ENCODE measurements around the gene LHX5. TPM values are rescaled to one million over a fixed set of nuclear protein-coding genes. Genes with fewer than 3 reads are reported as not detected.

Gene LHX5
- total and polyA plus RNA-seq, 4 donors = not detected

DNA sequence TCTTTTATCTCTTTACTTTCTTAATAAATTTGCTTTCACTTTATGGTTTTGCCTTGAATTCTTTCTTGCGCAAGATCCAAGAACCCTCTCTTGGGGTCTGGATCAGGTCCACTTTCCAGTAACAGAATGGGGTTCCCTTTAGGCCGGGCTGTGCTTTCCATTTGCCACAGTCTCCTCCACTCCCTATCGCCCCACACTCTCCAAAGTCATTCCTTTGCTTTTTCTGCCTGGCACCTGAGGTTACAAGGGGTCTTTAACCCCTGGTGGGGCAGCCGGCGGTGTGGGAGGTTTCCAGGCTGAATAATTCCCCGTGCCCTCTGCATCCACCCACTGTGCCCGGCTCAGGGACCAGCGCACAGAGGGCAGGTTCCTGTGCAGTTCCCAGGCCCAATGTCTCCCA, 42.9 kb upstream of the LHX5 start:
- Histone ChIP-seq H3K9ac (ENCODE audit: low read depth in 1 of 2, low read length in 2 of 2) (no peak overlapping the region), H3K4me1 (ENCODE audit: control insufficient read depth in 4 of 4, insufficient read depth in 4 of 4, low read length in 3 of 4) (no peaks in the 10 kb centered on the region), H3K27ac (ENCODE audit: low read depth in 1 of 2, low read length in 2 of 2) (no peak overlapping the region), H3K36me3 (ENCODE audit: control insufficient read depth in 4 of 4, insufficient read depth in 3 of 4, low read depth in 1 of 4, low read length in 3 of 4) (no peaks in the 10 kb centered on the region), H3K4me3 (ENCODE audit: low read depth in 1 of 3, low read length in 3 of 3) (no peak overlapping the region), H3K9me3 (ENCODE audit: control insufficient read depth in 4 of 4, low read length in 3 of 4) (peaks cover 0 to 9% (median under 1%) of the 10 kb centered on the region in 4 donors), H3K27me3 (ENCODE audit: control insufficient read depth in 4 of 4, insufficient read depth in 4 of 4, low read length in 3 of 4) (peaks cover 0 to 13% (median 3%) of the 10 kb centered on the region in 4 donors)
- 43% methylated on average over 8 of the region's 8 CpGs for WGBS
- no peak for DNase-seq (ENCODE audit: low spot score)
- TF ChIP-seq, protein P1, sequence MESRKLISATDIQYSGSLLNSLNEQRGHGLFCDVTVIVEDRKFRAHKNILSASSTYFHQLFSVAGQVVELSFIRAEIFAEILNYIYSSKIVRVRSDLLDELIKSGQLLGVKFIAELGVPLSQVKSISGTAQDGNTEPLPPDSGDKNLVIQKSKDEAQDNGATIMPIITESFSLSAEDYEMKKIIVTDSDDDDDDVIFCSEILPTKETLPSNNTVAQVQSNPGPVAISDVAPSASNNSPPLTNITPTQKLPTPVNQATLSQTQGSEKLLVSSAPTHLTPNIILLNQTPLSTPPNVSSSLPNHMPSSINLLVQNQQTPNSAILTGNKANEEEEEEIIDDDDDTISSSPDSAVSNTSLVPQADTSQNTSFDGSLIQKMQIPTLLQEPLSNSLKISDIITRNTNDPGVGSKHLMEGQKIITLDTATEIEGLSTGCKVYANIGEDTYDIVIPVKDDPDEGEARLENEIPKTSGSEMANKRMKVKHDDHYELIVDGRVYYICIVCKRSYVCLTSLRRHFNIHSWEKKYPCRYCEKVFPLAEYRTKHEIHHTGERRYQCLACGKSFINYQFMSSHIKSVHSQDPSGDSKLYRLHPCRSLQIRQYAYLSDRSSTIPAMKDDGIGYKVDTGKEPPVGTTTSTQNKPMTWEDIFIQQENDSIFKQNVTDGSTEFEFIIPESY (IDR thresholded peaks at IDR 0.05) = no peak
- TF ChIP-seq RXRA (IDR thresholded peaks at IDR 0.05) = no peak
- TF ChIP-seq, protein P2, sequence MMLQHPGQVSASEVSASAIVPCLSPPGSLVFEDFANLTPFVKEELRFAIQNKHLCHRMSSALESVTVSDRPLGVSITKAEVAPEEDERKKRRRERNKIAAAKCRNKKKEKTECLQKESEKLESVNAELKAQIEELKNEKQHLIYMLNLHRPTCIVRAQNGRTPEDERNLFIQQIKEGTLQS (IDR thresholded peaks at IDR 0.05) = no peak
- no peak for TF ChIP-seq JUND (IDR thresholded peaks at IDR 0.05)
- no peak for TF ChIP-seq TAF1 (conservative IDR thresholded peaks at IDR 0.05)
- TF ChIP-seq YY1 (IDR thresholded peaks at IDR 0.05) = no peak
- TF ChIP-seq, protein P3, sequence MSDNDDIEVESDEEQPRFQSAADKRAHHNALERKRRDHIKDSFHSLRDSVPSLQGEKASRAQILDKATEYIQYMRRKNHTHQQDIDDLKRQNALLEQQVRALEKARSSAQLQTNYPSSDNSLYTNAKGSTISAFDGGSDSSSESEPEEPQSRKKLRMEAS (IDR thresholded peaks at IDR 0.05) = no peak
- no peak for TF ChIP-seq HNF4G (IDR thresholded peaks at IDR 0.05)
- TF ChIP-seq, protein P4, sequence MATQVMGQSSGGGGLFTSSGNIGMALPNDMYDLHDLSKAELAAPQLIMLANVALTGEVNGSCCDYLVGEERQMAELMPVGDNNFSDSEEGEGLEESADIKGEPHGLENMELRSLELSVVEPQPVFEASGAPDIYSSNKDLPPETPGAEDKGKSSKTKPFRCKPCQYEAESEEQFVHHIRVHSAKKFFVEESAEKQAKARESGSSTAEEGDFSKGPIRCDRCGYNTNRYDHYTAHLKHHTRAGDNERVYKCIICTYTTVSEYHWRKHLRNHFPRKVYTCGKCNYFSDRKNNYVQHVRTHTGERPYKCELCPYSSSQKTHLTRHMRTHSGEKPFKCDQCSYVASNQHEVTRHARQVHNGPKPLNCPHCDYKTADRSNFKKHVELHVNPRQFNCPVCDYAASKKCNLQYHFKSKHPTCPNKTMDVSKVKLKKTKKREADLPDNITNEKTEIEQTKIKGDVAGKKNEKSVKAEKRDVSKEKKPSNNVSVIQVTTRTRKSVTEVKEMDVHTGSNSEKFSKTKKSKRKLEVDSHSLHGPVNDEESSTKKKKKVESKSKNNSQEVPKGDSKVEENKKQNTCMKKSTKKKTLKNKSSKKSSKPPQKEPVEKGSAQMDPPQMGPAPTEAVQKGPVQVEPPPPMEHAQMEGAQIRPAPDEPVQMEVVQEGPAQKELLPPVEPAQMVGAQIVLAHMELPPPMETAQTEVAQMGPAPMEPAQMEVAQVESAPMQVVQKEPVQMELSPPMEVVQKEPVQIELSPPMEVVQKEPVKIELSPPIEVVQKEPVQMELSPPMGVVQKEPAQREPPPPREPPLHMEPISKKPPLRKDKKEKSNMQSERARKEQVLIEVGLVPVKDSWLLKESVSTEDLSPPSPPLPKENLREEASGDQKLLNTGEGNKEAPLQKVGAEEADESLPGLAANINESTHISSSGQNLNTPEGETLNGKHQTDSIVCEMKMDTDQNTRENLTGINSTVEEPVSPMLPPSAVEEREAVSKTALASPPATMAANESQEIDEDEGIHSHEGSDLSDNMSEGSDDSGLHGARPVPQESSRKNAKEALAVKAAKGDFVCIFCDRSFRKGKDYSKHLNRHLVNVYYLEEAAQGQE (IDR thresholded peaks at IDR 0.05) = no peak
- no peak for TF ChIP-seq HNF4A (conservative IDR thresholded peaks at IDR 0.05)
- TF ChIP-seq, protein P5, sequence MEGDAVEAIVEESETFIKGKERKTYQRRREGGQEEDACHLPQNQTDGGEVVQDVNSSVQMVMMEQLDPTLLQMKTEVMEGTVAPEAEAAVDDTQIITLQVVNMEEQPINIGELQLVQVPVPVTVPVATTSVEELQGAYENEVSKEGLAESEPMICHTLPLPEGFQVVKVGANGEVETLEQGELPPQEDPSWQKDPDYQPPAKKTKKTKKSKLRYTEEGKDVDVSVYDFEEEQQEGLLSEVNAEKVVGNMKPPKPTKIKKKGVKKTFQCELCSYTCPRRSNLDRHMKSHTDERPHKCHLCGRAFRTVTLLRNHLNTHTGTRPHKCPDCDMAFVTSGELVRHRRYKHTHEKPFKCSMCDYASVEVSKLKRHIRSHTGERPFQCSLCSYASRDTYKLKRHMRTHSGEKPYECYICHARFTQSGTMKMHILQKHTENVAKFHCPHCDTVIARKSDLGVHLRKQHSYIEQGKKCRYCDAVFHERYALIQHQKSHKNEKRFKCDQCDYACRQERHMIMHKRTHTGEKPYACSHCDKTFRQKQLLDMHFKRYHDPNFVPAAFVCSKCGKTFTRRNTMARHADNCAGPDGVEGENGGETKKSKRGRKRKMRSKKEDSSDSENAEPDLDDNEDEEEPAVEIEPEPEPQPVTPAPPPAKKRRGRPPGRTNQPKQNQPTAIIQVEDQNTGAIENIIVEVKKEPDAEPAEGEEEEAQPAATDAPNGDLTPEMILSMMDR (IDR thresholded peaks at IDR 0.05; ENCODE audit: low read depth, low read length, missing input control) = no peak
- TF ChIP-seq FOXA2 (IDR thresholded peaks at IDR 0.05) = no peak
- TF ChIP-seq NR2F2 (IDR thresholded peaks at IDR 0.05) = no peak
- no peak for TF ChIP-seq SP1 (IDR thresholded peaks at IDR 0.05)
- TF ChIP-seq RAD21 (IDR thresholded peaks at IDR 0.05) = no peak
- TF ChIP-seq FOXA1 (IDR thresholded peaks at IDR 0.05) = no peak
- no peak for TF ChIP-seq EGR1 (IDR thresholded peaks at IDR 0.05; ENCODE audit: low read depth in 2 of 2)
- TF ChIP-seq GABPA (IDR thresholded peaks at IDR 0.05 in 1 of 2, conservative IDR thresholded peaks at IDR 0.05 in 1 of 2) = no peak
